Neural progenitor cell (in vitro differentiated cells): ENCODE measurements around the gene PRKCH.

Experiments
- EZH2 ChIP-seq: fragments of 200-600 bp; sonication (generic); IDR thresholded peaks from 2 replicates; pipeline ENCODE4 v1.6.1; 2017; ENCODE audit warnings: antibody characterized with exemption, mild to moderate bottlenecking, moderate library complexity
- EZH2phosphoT487 ChIP-seq: fragments of 200-600 bp; sonication (generic); IDR thresholded peaks from 2 replicates; pipeline ENCODE4 v1.6.1; 2017; ENCODE audit warnings: antibody characterized with exemption
- TF ChIP-seq, protein P1 (sequence below): fragments of 200-600 bp; sonication (generic); IDR thresholded peaks from 2 replicates; pipeline ENCODE4 v1.5.1; 2017; ENCODE audit warnings: antibody characterized with exemption, mild to moderate bottlenecking

DNA sequence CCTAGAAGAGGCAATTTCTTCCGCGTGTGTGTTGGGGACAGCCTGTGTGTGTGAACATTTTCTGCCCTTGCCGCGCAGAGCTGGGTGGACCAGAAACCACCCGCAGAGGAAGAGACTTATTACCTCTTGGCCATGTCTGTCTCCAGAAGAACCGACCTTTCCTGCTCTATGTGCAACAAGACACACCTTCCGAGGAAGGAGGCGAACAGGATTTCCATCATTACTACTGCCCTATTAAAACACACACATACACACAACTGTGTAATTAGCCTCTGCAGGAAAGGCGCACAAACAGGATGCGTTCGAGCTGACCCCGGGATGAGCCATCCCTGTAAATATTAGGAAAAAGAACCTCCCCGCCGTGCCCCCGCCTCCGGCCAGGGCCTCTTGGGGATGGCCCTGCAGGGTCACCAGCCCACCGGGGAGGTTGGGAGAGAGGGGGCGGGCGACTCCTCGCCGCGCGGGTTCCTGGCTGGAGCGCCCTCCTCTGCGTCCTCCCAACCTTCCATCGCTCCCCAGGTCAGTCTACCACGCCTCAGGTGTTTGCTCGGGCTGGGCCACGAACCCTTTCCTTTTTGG, 484 bp upstream of the PRKCH start:
- TF ChIP-seq, protein P1, sequence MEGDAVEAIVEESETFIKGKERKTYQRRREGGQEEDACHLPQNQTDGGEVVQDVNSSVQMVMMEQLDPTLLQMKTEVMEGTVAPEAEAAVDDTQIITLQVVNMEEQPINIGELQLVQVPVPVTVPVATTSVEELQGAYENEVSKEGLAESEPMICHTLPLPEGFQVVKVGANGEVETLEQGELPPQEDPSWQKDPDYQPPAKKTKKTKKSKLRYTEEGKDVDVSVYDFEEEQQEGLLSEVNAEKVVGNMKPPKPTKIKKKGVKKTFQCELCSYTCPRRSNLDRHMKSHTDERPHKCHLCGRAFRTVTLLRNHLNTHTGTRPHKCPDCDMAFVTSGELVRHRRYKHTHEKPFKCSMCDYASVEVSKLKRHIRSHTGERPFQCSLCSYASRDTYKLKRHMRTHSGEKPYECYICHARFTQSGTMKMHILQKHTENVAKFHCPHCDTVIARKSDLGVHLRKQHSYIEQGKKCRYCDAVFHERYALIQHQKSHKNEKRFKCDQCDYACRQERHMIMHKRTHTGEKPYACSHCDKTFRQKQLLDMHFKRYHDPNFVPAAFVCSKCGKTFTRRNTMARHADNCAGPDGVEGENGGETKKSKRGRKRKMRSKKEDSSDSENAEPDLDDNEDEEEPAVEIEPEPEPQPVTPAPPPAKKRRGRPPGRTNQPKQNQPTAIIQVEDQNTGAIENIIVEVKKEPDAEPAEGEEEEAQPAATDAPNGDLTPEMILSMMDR: no peak
- TF ChIP-seq EZH2: no peak
- no peak for TF ChIP-seq EZH2phosphoT487
